Gastrocnemius medialis (tissue), 4 donors: ENCODE measurements around the gene MTHFD2L.

Experiments
- POLR2A ChIP-seq, 2 donors: fragments of 450-650 bp; IDR thresholded peaks; one replicate each; pipeline ENCODE4 v1.6.1; 2017; ENCODE audit warnings: antibody characterized with exemption in 2 of 2, mild to moderate bottlenecking in 2 of 2, moderate library complexity in 2 of 2
- TF ChIP-seq, protein P1 (sequence below), 5 experiments: fragments of 450-650 bp in 3 of 5; fragments of 200-600 bp in 2 of 5; sonication (generic) in 2 of 5; IDR thresholded peaks in 4 of 5; conservative IDR thresholded peaks in 1 of 5; 1 replicate in 4 of 5; 2 replicates in 1 of 5; pipeline ENCODE4 v1.5.1; 2016 to 2019; ENCODE audit warnings: antibody characterized with exemption in 5 of 5, mild to moderate bottlenecking in 3 of 5, moderate library complexity in 3 of 5

DNA sequence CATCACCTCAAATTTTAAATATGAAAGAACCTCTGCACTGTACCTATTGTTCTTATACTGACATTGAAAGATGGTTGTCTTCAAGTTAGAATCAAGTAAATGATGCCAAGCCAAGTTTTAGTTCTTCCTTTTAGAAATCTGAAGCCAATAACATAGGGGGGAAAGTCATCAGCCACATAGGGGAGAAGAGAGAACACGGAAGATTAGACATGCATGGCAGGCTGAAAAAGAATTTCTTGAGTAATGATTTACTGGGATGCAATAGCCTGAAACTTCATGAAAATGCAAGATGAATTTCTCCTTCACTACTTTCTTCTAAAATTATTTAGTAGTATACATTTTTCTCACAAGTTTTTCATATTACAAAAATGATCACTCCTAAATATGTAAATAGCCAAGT lies 136.8 kb downstream of the MTHFD2L start:
- TF ChIP-seq, protein P1, sequence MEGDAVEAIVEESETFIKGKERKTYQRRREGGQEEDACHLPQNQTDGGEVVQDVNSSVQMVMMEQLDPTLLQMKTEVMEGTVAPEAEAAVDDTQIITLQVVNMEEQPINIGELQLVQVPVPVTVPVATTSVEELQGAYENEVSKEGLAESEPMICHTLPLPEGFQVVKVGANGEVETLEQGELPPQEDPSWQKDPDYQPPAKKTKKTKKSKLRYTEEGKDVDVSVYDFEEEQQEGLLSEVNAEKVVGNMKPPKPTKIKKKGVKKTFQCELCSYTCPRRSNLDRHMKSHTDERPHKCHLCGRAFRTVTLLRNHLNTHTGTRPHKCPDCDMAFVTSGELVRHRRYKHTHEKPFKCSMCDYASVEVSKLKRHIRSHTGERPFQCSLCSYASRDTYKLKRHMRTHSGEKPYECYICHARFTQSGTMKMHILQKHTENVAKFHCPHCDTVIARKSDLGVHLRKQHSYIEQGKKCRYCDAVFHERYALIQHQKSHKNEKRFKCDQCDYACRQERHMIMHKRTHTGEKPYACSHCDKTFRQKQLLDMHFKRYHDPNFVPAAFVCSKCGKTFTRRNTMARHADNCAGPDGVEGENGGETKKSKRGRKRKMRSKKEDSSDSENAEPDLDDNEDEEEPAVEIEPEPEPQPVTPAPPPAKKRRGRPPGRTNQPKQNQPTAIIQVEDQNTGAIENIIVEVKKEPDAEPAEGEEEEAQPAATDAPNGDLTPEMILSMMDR (IDR thresholded peaks at IDR 0.05 in 4 of 5, conservative IDR thresholded peaks at IDR 0.05 in 1 of 5): no peak
- TF ChIP-seq POLR2A (IDR thresholded peaks at IDR 0.05): no peak
